ENCODE measurements around the gene ATP10A. TPM values are rescaled to one million over a fixed set of nuclear protein-coding genes. Genes with fewer than 3 reads are reported as not detected.

Gene ATP10A
- total RNA-seq, 4 donors from 2014 or later: 1.4 to 10.0 (median 3.6) TPM

- H3K9me3 ChIP-seq: no peaks in the 10 kb centered on the region
- TF ChIP-seq POLR2A (IDR thresholded peaks at IDR 0.05): no peak
- TF ChIP-seq POLR2AphosphoS5 (IDR thresholded peaks at IDR 0.05): no peak
- TF ChIP-seq EP300 (IDR thresholded peaks at IDR 0.05; ENCODE audit: low read depth): no peak
- no peak for TF ChIP-seq CTCF (IDR thresholded peaks at IDR 0.05)
- no peaks in the 10 kb centered on the region for H3K27me3 ChIP-seq
- DNase-seq: no peak
- H3K4me3 ChIP-seq: no peak overlapping the region
- no peaks in the 10 kb centered on the region for H3K4me1 ChIP-seq
- H3K36me3 ChIP-seq: no peaks in the 10 kb centered on the region
- intact Hi-C loops (cut with DNase I; ENCODE audit: low total_unique reads) (no loop called here), in situ Hi-C loops (cut with MboI; ENCODE audit: low pct_ligation_motif_present in 1 of 4, low pct_unique_long_range_greater_than_20kb in 1 of 4, low sequenced_read_pairs in 3 of 4) (no loop called here)
- H3K27ac ChIP-seq: no peak overlapping the region
- WGBS, 2 donors (ENCODE audit: low coverage in 1 of 2): 87 to 93% methylated on average over 9 to 20 of the region's 21 CpGs
Measured at GRCh38 chr15:25909325-25909724, 46.2 kb upstream of the ATP10A start.

- no peaks in the 10 kb centered on the region for H3K36me3 ChIP-seq
- no peak overlapping the region for H3K27ac ChIP-seq
- peak; percentile 13 for DNase-seq
- intact Hi-C loops (cut with DNase I; ENCODE audit: low total_unique reads) (no loop called here), in situ Hi-C loops (cut with MboI; ENCODE audit: low pct_ligation_motif_present in 1 of 4, low pct_unique_long_range_greater_than_20kb in 1 of 4, low sequenced_read_pairs in 3 of 4) (no loop called here)
- WGBS, 2 donors (ENCODE audit: low coverage in 1 of 2): 69 to 81% methylated on average over 2 of the region's 2 CpGs
- H3K4me1 ChIP-seq: no peaks in the 10 kb centered on the region
- H3K27me3 ChIP-seq: no peaks in the 10 kb centered on the region
- TF ChIP-seq EP300 (IDR thresholded peaks at IDR 0.05; ENCODE audit: low read depth) (no peak), POLR2AphosphoS5 (IDR thresholded peaks at IDR 0.05) (peak in 1 of 3 donors; percentile 34)
- H3K4me3 ChIP-seq: no peak overlapping the region
- no peaks in the 10 kb centered on the region for H3K9me3 ChIP-seq
Measured at GRCh38 chr15:25905140-25905539, 42.0 kb upstream of the ATP10A start.

- H3K27me3 ChIP-seq: no peaks in the 10 kb centered on the region
- intact Hi-C loops (cut with DNase I; ENCODE audit: low total_unique reads) (no loop called here), in situ Hi-C loops (cut with MboI; ENCODE audit: low pct_ligation_motif_present in 1 of 4, low pct_unique_long_range_greater_than_20kb in 1 of 4, low sequenced_read_pairs in 3 of 4) (no loop called here)
- H3K27ac ChIP-seq: no peak overlapping the region
- TF ChIP-seq POLR2A (IDR thresholded peaks at IDR 0.05) (no peak), CTCF (IDR thresholded peaks at IDR 0.05) (no peak), POLR2AphosphoS5 (IDR thresholded peaks at IDR 0.05) (no peak), EP300 (IDR thresholded peaks at IDR 0.05; ENCODE audit: low read depth) (no peak)
- no peaks in the 10 kb centered on the region for H3K36me3 ChIP-seq
- WGBS, 2 donors (ENCODE audit: low coverage in 1 of 2): 36 to 54% methylated on average over 5 to 10 of the region's 10 CpGs
- H3K4me3 ChIP-seq: no peak overlapping the region
- H3K9me3 ChIP-seq: no peaks in the 10 kb centered on the region
- no peak for DNase-seq
- H3K4me1 ChIP-seq: no peaks in the 10 kb centered on the region
Measured at GRCh38 chr15:25903024-25903581, 40.0 kb upstream of the ATP10A start.

- WGBS, 2 donors (ENCODE audit: low coverage in 1 of 2): 92% methylated on average over 14 of the region's 14 CpGs; no CpG with 5 or more reads in 1 of the 2 donors
- Histone ChIP-seq H3K4me1 (no peaks in the 10 kb centered on the region), H3K36me3 (no peaks in the 10 kb centered on the region), H3K9me3 (no peaks in the 10 kb centered on the region), H3K27ac (no peak overlapping the region), H3K27me3 (no peaks in the 10 kb centered on the region), H3K4me3 (no peak overlapping the region)
- intact Hi-C loops (cut with DNase I; ENCODE audit: low total_unique reads): no loop called here
- in situ Hi-C loops (cut with MboI; ENCODE audit: low pct_ligation_motif_present in 1 of 4, low pct_unique_long_range_greater_than_20kb in 1 of 4, low sequenced_read_pairs in 3 of 4): no loop called here
- no peak for DNase-seq
- TF ChIP-seq EP300 (IDR thresholded peaks at IDR 0.05; ENCODE audit: low read depth) (no peak), POLR2A (IDR thresholded peaks at IDR 0.05) (no peak), CTCF (IDR thresholded peaks at IDR 0.05) (no peak), POLR2AphosphoS5 (IDR thresholded peaks at IDR 0.05) (no peak)
Measured at GRCh38 chr15:25901811-25902605, 38.9 kb upstream of the ATP10A start.
